Measurements from ENCODE around the gene RPS26.

Gene RPS26

GRCh38 chr12:56078931-56079722, 37.4 kb downstream of the RPS26 start:
- DNase-seq: peak; percentile 54

DNA sequence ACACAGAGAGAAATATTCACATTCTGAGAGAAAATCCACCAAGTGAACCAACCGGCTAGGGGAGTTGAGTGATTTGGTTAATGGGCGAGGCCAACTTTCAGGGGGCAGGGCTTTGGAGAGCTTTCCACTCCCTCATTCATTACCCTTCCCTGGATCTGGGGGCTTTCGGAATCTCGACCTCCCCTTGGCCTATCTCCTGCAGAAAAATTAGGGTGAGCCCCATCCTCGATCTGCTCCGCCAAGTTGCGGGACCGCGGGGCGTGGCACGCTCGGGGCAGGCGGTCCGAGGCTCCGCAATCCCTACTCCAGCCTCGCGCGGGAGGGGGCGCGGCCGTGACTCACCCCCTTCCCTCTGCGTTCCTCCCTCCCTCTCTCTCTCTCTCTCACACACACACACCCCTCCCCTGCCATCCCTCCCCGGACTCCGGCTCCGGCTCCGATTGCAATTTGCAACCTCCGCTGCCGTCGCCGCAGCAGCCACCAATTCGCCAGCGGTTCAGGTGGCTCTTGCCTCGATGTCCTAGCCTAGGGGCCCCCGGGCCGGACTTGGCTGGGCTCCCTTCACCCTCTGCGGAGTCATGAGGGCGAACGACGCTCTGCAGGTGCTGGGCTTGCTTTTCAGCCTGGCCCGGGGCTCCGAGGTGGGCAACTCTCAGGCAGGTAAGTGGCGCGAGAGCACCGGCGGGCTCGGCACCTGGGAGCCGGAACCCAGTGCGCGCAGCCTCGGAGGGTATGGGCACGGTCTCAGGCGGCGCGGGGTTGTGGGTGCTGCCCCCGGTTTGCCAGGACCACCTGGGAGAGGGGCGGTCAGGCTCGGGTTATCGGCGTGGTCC, 38.2 kb downstream of the RPS26 start, which contains the start of gene ERBB3:
ERBB3 (plus strand) TSS at position 443 of the 833 bp plus-strand sequence; CDS start at position 579, 136 bp downstream.
- peak; percentile 73 for DNase-seq

DNA sequence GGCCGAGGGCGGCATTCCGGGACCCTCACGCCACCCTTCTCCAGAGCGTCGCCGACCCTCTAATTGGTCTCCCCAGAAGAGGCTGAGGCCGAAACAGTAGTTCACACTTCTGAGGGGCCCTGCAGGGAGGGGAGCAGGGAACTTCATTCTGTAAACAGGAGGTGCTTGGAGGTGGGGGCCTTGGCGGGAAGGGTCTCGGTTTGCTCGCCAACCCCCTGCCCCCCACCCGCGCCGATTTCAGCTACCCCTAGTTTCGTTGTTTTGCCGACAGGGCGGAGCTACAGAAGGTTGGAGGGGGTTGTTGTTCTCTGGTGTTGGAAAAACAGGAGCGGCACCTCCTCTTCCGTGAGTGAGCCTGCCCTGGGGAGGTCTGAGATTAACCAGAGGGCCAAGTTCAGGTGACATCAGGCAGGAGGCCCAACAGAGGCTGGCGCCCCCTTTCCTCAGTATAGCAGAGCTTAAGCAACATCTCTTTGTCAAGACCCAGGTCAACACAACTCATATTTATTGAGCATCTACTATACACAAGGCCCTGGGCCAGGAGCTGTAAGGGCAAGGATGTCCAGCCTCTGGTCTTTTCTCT, 38.9 kb downstream of the RPS26 start:
- DNase-seq: no peak

GRCh38 chr12:56081393-56082347, 40.0 kb downstream of the RPS26 start:
- no peak for DNase-seq

DNA sequence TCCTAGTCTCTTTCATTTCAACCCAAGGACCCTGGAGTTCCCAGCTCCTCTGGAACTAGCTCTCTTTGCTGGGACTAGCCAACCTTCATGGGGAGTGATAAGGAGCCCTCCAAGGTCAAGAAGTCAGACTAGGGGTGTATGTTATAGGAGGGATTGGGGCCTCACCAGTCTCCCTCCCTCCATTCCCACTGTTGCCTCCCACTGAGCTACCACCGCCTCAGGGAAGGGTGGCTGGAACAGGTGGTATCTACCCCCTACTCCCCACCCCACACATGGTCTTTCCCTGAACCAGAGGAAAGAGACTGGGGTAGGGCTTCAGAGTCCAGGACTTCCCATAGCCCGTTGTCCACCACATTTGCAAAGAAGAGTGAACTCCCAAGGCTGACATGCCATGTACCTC, 40.7 kb downstream of the RPS26 start:
- DNase-seq: no peak

DNA sequence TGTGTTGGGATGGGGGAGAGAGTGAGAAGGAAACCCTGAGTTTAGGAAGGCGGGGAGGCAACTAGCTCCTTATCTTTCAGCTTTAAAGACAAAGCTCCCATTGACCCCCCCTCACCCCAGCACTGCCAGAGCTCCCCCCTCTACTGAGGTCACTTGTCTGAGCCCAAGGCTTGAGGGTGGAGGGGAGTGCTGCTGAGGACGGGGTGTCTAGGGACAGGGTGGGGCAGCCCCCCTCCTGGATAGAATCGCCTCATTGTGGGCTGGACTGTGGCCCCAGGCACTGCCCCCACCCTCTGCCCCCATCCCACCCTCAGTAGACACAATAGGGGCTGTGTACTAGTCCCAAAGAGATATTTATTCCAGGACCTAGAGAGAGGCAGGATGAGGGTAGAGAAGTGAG, 41.2 kb downstream of the RPS26 start:
- no peak for DNase-seq

DNA sequence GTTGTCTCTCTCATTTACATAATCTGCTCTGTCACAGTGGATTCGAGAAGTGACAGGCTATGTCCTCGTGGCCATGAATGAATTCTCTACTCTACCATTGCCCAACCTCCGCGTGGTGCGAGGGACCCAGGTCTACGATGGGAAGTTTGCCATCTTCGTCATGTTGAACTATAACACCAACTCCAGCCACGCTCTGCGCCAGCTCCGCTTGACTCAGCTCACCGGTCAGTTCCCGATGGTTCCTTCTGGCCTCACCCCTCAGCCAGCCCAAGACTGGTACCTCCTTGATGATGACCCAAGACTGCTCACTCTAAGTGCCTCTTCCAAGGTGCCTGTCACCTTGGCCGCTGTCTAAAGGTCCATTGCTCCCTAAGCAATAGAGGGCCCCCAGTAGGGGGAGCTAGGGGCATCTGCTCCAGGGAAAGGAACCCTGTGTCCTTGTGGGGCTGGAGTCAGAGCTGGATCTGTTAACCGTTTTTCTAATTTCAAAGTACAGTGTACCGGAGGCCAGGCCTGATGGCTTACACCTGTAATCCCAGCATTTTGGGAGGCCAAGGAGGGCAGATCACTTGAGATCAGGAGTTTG, 43.3 kb downstream of the RPS26 start:
- DNase-seq: no peak

DNA sequence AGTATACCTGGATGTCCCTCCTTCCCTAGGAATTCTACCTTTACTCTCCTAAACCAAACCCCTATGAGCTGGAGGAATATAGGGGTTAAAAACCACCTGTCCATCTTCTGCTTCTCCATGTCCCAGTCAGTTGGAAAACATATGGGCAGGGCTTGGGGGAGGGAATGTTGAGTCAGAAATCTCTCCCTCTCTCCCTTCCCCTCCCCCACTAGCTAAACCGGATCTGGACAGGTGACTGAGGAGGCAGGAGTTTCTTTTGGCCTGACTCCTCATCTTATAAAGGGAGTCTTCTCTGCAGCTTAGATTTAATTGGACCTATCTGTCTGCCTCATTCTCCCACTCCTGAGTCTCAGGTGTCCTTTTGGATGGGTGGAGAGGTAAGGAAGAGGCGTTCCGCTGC, 44.4 kb downstream of the RPS26 start:
- DNase-seq: no peak

GRCh38 chr12:56086608-56087007, 44.9 kb downstream of the RPS26 start:
- no peak for DNase-seq

DNA sequence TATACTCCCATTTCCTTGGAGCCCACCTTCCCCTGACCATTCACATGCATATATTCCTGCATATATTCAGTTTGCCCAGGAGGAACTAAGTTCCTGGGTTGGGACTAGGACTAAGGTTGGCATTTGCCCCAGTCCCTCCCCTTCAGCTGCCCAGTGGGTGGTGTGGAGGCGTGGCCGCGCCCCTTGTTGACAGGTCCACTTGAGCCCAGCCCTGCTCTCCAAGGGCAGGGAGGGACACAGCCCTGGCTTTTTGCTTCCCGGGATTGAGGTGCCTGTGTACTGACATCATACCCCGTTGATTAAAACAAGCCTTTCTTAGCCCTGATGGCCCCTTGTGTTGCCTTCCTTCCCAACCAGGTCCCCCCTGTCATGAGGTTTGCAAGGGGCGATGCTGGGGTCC, 45.5 kb downstream of the RPS26 start:
- DNase-seq: no peak

Measured in stimulated activated CD4-positive, alpha-beta T cell treated with anti-CD3 and anti-CD28 coated beads, Interleukin-4, amount 100 ng/mL, for 1 hour (primary cell).